Measurements from ENCODE around the gene TRIO.

GRCh38 chr5:14316471-14316870 lies 173.3 kb downstream of the TRIO start:
- no peak for TF ChIP-seq CTCF (IDR thresholded peaks at IDR 0.05; ENCODE audit: insufficient read depth, low read length, poor library complexity, severe bottlenecking)
- TF ChIP-seq EZH2phosphoT487 (conservative IDR thresholded peaks at IDR 0.05; ENCODE audit: low read length), result no peak
